Activated CD8-positive, alpha-beta T cell treated with anti-CD3 and anti-CD28 coated beads for 36 hours (primary cell): Measurements from ENCODE around the gene MAN1A1. TPM values are rescaled to one million over a fixed set of nuclear protein-coding genes. Genes with fewer than 3 reads are reported as not detected.

ENCODE experiments used
- ATAC-seq: fragments of 200-7000 bp; cut with Tn5 transposase; one replicate; pipeline ENCODE4 v1.10.0; 2021; ENCODE audit warnings: mild to moderate bottlenecking, moderate library complexity
- CTCF ChIA-PET: fragments of 350-600 bp; sonication (Branson Sonifier 250); formaldehyde crosslinking; loops from one replicate; lab custom pipeline; 2021; ENCODE audit warnings: antibody characterized with exemption; lab: Charles Lee
- POLR2A ChIA-PET: fragments of 350-600 bp; sonication (Branson Sonifier 250); formaldehyde crosslinking; loops from one replicate; lab custom pipeline; 2021; ENCODE audit warnings: antibody characterized with exemption; lab: Charles Lee
- DNase-seq: peaks from one replicate; pipeline ENCODE4 v3.0.0-alpha.2; 2020
- H3K27ac Mint-ChIP-seq: one replicate; pipeline ENCODE4 v1.8.0; 2021; ENCODE audit warnings: mild to moderate bottlenecking, mixed read lengths
- H3K27me3 Mint-ChIP-seq: one replicate; pipeline ENCODE4 v1.8.0; 2021; ENCODE audit warnings: mixed read lengths
- H3K36me3 Mint-ChIP-seq: one replicate; pipeline ENCODE4 v1.8.0; 2021; ENCODE audit warnings: low read depth, mixed read lengths
- H3K4me1 Mint-ChIP-seq: one replicate; pipeline ENCODE4 v1.8.0; 2021; ENCODE audit warnings: low read depth, mixed read lengths
- H3K4me3 Mint-ChIP-seq: one replicate; pipeline ENCODE4 v1.8.0; 2021; ENCODE audit warnings: mild to moderate bottlenecking, moderate library complexity, mixed read lengths
- H3K9me3 Mint-ChIP-seq: one replicate; pipeline ENCODE4 v1.8.0; 2021; ENCODE audit warnings: mixed read lengths
- CTCF ChIP-seq: fragments of 200-600 bp; IDR thresholded peaks from one replicate; pipeline ENCODE4 v1.8.0; 2022; ENCODE audit warnings: antibody characterized with exemption, mild to moderate bottlenecking
- intact Hi-C: fragments of 100-400 bp; cut with micrococcal nuclease; formaldehyde crosslinking; loops from one replicate; pipeline ENCODE4 v1.10.0; 2022
- total RNA-seq, 2 experiments: library from RNA; stranded (reverse); gene quantifications; one replicate each; pipeline ENCODE4 v1.2.3, GENCODE V29; 2021

Gene MAN1A1
- total RNA-seq, 2 experiments from 2014 or later: 18.5 to 19.4 TPM

GRCh38 chr6:119181046-119181445 lies 168.5 kb downstream of the MAN1A1 start:
- intact Hi-C loops: no loop called here
- H3K4me1 Mint-ChIP-seq: peaks cover 14% of the 10 kb centered on the region
- H3K9me3 Mint-ChIP-seq: no peaks in the 10 kb centered on the region
- DNase-seq: no peak
- TF ChIP-seq CTCF: no peak
- no peaks in the 10 kb centered on the region for H3K27me3 Mint-ChIP-seq
- no peak overlapping the region for H3K4me3 Mint-ChIP-seq
- no peak for ATAC-seq
- ChIA-PET POLR2A (no interaction called here), CTCF (no interaction called here)
- H3K36me3 Mint-ChIP-seq: peaks cover 32% of the 10 kb centered on the region
- H3K27ac Mint-ChIP-seq: no peak overlapping the region

- Mint-ChIP-seq H3K27ac (no peak overlapping the region), H3K36me3 (peaks cover 32% of the 10 kb centered on the region), H3K27me3 (no peaks in the 10 kb centered on the region), H3K4me3 (no peak overlapping the region), H3K4me1 (peaks cover 14% of the 10 kb centered on the region), H3K9me3 (no peaks in the 10 kb centered on the region)
- ChIA-PET CTCF (interaction anchor here (1.5 kb wide), 1 partner anchor 32 kb away, joined by 5 read pairs; no protein-coding TSS in a partner anchor), POLR2A (no interaction called here)
- ATAC-seq (peak; percentile 49), DNase-seq (no peak)
- no peak for TF ChIP-seq CTCF
- intact Hi-C loops: no loop called here
Measured at GRCh38 chr6:119179842-119180241, 169.7 kb downstream of the MAN1A1 start.

- TF ChIP-seq CTCF: no peak
- ATAC-seq (no peak), DNase-seq (no peak)
- no peaks in the 10 kb centered on the region for H3K27me3 Mint-ChIP-seq
- H3K9me3 Mint-ChIP-seq: no peaks in the 10 kb centered on the region
- peaks cover 27% of the 10 kb centered on the region for H3K36me3 Mint-ChIP-seq
- no peak overlapping the region for H3K4me3 Mint-ChIP-seq
- ChIA-PET POLR2A (no interaction called here), CTCF (interaction anchor here (1.5 kb wide), 1 partner anchor 31 kb away, joined by 5 read pairs; no protein-coding TSS in a partner anchor)
- H3K27ac Mint-ChIP-seq: no peak overlapping the region
- intact Hi-C loops: no loop called here
- H3K4me1 Mint-ChIP-seq: peaks cover 14% of the 10 kb centered on the region
Measured at GRCh38 chr6:119179062-119179461, 170.5 kb downstream of the MAN1A1 start.

- H3K4me3 Mint-ChIP-seq: no peak overlapping the region
- CTCF ChIA-PET: no interaction called here
- POLR2A ChIA-PET: no interaction called here
- ATAC-seq (no peak), DNase-seq (no peak)
- H3K27ac Mint-ChIP-seq: no peak overlapping the region
- TF ChIP-seq CTCF: no peak
- intact Hi-C loops: no loop called here
- H3K9me3 Mint-ChIP-seq: no peaks in the 10 kb centered on the region
- H3K36me3 Mint-ChIP-seq: peaks cover 17% of the 10 kb centered on the region
- H3K4me1 Mint-ChIP-seq: peaks cover 14% of the 10 kb centered on the region
- H3K27me3 Mint-ChIP-seq: no peaks in the 10 kb centered on the region
Measured at GRCh38 chr6:119176445-119176844, 173.1 kb downstream of the MAN1A1 start.

- Mint-ChIP-seq H3K36me3 (peaks cover 9% of the 10 kb centered on the region), H3K4me3 (no peak overlapping the region), H3K4me1 (peaks cover 6% of the 10 kb centered on the region), H3K27ac (no peak overlapping the region), H3K27me3 (no peaks in the 10 kb centered on the region), H3K9me3 (no peaks in the 10 kb centered on the region)
- no peak for TF ChIP-seq CTCF
- ATAC-seq (no peak), DNase-seq (no peak)
- intact Hi-C loops: no loop called here
- CTCF ChIA-PET: interaction anchor here (1.3 kb wide), 1 partner anchor 46 kb away, joined by 4 read pairs; no protein-coding TSS in a partner anchor
- POLR2A ChIA-PET: no interaction called here
Measured at GRCh38 chr6:119174879-119175817, 174.4 kb downstream of the MAN1A1 start.
